HCT116 (cell line): Measurements from ENCODE around the gene BBX.

ENCODE experiments used
- CTCF ChIP-seq, 3 experiments: fragments of 200-600 bp in 1 of 3; sonication (generic) in 1 of 3; IDR thresholded peaks in 2 of 3; conservative IDR thresholded peaks in 1 of 3; 2 replicates each; pipeline ENCODE4 v1.5.1; 2012 to 2017; ENCODE audit warnings: low read depth in 2 of 3, low read length in 2 of 3, antibody characterized with exemption in 1 of 3, borderline replicate concordance in 1 of 3, control low read depth in 1 of 3, mild to moderate bottlenecking in 1 of 3, mixed read lengths in 1 of 3, mixed run types in 1 of 3, moderate library complexity in 1 of 3; ENCODE audit not compliant: insufficient read depth in 1 of 3
- EGR1 ChIP-seq: IDR thresholded peaks from 2 replicates; pipeline ENCODE4 v1.6.1; 2012; ENCODE audit warnings: low read depth
- POLR2A ChIP-seq: IDR thresholded peaks from 2 replicates; pipeline ENCODE4 v1.7.0; 2011; ENCODE audit warnings: borderline replicate concordance; ENCODE audit not compliant: insufficient read depth, insufficient read length; ENCODE audit errors: extremely low read depth
- POLR2AphosphoS5 ChIP-seq: IDR thresholded peaks from 2 replicates; pipeline ENCODE4 v1.6.1; 2011; ENCODE audit warnings: mild to moderate bottlenecking, low read depth, low read length, moderate library complexity
- SIN3A ChIP-seq: IDR thresholded peaks from 2 replicates; pipeline ENCODE4 v1.6.1; 2012; ENCODE audit warnings: low read depth

GRCh38 chr3:107522510-107523288 lies at the start of gene BBX:
- TF ChIP-seq SIN3A: no peak
- peak; percentile 87 for TF ChIP-seq POLR2AphosphoS5
- no peak for TF ChIP-seq CTCF (IDR thresholded peaks at IDR 0.05 in 2 of 3, conservative IDR thresholded peaks at IDR 0.05 in 1 of 3; ENCODE audit: borderline replicate concordance in 1 of 3, insufficient read depth in 1 of 3, low read depth in 2 of 3, low read length in 2 of 3)
- TF ChIP-seq EGR1: no peak
- TF ChIP-seq POLR2A: peak; percentile 83
